HG02981 (cell line): ENCODE results near the gene SAG.

Experiments
- ATAC-seq: cut with Tn5 transposase; IDR thresholded peaks from one replicate; pipeline ENCODE4 v1.9.1; 2021; ENCODE audit warnings: mild to moderate bottlenecking, moderate library complexity; ENCODE audit not compliant: unreplicated experiment

Gene SAG

DNA sequence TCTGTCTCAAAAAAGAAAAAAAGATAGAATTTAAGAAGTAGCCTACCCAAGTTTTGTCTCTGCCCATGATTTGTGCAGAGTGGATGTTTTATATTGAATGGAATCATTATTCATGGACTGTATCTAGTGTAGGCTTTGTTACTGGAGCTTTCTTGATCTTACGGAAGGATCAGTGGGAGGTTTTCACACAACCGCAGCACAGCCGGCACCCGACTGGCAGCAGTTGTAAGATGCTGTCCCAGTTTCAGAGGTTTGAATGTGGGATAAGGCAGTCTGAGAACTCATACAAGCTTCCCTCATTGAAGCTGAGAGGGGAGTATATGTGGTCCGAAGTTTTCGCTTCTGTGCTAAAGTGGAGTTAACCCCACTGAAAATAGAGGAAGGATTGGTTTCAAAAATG is 19.7 kb upstream of the SAG start:
- no peak for ATAC-seq

DNA sequence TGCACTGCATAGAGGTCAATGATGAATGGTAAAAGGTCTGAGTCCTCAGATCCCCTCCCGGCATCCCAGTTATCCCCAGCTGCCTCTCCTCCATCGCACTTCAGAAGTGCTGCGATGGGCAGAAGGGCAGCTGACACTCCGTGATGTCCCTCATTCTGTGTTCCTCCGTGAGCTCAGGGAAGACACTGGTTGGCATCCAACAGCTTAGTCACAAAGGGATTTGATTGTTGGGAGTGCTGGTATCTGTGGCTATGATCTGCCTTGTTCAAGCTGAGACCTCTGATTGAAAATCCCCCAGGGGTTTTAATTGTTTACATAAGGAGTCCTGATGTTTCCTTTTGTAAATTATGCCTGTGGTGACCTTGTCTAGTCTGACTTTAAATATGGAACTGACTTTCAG is 19.0 kb upstream of the SAG start:
- ATAC-seq = no peak

DNA sequence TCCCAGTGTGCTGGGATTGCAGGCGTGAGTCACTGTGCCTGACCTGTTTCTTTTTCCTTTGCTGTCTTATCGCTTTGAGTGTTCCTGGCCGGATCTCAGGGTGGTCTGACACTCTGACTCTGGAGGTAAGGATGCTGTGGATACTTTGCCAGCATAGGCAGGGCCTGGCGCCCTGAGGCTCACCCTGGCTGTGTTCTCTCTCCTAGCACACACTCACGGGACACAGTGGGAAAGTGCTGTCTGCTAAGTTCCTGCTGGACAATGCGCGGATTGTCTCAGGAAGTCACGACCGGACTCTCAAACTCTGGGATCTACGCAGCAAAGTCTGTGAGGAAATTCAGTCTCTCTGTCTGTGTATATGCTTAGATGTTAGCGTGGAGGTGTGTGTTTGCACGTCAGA is 18.0 kb upstream of the SAG start:
- no peak for ATAC-seq

DNA sequence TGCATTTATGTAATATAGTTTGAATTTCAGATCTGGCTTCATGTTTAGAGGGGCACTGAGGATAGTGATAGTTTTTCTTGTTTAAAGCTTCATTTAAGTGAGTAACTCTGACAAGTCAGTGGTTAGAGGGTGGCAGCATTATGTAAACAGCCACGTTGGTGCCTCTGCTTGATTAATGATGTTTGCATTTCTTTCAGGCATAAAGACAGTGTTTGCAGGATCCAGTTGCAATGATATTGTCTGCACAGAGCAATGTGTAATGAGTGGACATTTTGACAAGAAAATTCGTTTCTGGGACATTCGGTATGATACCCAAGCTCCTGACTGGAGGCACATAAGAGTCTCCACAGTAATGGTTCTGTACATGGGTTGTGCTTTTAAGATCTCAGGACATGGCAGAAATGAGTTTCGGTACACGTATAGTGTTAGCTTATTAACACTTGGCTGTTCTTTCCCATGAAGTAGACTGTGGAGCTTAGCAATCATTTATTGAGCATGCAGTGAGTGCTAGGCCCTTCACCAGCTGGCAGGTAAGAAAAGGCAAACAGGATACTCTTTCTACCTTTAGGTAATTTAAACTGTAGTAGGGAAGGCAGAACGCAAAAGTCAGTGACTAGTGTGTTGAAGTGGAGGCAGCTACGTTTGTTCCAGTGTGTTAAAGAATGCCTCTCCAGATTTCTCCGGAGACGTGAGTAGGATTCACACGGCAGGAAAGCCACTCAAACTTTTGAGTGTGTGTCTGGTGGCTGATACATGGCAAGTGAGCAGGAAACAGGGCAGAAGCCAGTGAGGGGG is 17.4 kb upstream of the SAG start:
- no peak for ATAC-seq

DNA sequence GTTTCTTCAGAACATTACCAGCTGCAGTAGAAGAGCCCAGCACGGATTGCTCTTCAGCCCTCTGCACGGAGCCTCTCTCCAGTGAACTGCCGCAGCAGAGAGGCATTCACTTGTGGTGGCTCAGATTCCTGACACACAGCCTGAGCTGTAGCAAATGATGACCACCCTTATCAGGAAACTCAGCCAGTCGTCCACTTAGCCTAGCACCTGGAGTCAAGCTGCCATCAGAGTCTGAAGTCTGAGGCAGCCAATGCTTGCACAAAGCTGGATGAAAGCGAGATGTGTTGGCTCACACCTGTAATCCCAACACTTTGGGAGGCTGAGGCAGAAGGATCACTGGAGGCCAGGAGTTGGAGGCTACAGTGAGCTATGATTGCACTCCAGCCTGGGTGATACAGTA is 11.7 kb upstream of the SAG start:
- ATAC-seq = no peak

DNA sequence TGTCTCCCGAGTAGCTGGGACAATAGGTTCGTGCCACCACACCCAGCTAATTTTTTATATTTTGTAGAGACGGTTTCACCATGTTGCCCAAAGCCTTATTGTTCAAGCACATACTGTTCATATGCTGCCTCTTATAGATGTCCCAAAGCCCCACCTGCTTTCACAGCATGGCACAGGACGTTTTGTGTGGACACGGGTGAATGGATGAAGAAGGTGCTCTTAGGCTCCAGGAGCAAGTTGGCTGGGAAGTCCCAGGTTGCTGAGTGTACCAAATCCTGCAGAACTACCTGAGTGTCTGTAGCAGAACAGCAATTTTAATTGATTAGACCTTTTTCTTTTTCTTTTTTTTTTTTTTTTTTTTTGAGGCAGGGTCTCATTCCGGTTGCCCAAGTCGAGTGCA is 10.5 kb upstream of the SAG start:
- no peak for ATAC-seq

DNA sequence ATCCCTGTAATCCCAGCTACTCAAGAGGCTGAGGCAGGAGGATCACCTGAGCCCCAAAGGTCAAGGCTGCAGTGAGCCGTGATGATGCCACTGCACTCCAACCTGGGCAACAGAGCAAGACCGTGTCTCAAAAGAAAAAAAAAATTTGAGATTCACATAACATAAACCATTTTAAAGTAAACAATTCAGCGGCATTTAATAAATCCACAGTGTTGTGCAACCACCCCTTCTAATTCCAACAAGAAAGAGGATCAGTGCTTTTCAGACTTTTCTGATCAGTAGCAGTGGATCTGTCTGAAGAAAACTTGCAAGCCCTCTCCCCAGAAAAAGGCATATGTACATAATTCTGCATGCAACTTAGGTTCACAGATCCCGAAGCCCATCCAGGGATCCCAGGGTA is 7.2 kb upstream of the SAG start:
- no peak for ATAC-seq

DNA sequence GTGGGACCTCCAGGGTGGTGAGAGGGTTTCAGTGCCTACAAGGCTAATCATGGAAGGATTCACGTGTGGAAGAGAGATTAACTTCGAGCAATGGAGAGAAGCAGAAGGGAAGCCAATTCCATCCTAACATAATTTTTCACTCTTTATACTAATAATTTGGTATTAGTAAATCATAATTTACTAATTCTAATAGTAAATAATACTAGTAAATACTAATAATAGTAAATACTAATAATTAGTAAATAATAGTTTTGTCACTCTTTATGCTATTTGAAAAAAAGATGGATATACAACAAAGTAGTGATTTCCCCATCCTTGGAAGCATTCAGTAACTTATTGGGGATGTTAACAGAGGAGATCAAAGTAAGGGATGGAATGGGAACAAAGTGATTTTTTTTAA is 6.4 kb upstream of the SAG start:
- ATAC-seq = no peak

DNA sequence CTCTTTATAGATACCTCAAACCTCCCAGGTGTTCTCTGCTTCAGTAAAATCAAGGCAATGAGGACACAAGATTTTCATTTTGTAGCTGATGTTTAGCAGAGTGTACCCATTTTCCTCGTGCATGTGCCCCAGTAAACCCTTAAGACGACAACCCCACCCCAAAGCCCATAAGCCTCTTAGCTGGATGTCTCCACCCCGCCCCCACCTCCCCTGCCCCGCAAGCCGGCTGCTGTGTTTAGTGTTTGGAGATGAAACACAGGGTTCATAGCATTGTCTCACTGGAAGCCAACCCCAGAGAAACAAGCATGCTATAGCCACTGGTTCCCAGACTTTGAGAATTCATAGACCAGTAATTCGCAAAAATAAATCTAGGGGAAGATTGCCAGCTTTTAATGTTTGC is 5.8 kb upstream of the SAG start:
- ATAC-seq = no peak

DNA sequence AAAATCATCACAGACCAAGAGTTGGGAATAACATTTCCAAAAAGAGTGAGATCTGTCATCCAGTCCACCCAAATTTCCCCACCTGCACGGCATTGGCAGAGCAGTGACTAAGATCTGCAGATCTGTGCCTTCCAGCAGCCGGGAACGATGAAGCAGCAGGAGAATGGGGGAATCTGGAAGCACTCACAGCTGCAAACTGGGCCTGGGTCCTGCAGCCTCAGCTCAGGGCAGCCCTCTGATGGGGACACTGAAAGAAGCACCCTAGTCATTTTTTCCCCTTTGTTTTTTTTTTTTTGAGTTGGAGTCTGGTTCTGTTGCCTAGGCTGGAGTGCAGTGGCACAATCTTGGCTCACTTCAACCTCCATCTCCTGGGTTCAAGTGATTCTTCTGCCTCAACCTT is 4.4 kb upstream of the SAG start:
- no peak for ATAC-seq

DNA sequence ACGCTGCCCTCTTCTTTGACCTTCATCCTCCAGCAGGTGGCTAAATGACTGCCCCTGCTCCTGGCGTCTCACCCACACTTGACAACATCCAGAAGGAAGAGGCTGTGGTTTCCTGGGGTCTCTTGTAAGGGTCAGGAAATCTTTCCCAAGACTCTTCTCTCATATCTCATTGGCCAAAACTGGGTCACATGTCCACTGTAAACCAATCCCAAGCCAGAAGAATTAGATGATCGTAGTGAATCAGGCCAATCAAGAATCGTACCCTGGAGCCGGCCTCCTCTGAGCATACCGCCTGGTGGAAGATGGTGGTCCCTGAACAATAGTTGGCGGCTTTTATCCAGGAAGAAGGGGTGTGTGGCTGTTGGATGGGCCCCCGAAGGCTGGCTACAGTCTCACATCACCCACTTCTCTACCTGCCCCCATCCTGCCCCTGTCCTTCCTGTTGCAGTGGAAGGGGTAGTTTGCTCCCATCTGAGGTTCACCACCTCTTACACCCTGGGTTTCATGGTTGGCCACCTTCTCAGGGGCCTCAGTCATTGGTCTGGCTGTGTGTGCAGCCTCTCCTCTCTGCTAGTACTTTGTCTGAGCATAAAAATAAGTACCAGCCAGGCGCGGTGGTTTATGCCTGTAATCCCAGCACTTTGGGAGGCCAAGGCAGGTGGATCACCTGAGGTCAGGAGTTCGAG is 3.8 kb downstream of the SAG start:
- ATAC-seq = no peak

DNA sequence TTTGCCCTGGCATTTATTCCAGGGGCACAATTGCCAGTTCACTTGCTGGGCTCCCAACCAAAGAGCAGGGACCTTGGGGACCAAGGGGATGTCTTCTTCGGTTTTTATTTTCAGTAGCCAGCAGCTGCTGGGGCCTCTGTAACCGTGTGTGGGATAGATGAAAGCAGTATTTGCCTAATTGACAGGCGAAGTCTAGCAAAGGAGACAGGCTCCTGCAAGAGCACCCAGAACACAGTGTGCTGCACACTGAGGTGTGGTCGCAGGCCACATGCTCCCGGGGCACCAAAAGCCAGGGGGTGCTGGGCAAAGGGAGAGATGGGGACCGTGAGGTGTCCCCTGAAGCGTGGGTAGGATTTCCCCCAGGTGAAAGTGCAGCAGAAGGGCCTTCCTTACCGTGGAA is 5.3 kb downstream of the SAG start:
- ATAC-seq = no peak

DNA sequence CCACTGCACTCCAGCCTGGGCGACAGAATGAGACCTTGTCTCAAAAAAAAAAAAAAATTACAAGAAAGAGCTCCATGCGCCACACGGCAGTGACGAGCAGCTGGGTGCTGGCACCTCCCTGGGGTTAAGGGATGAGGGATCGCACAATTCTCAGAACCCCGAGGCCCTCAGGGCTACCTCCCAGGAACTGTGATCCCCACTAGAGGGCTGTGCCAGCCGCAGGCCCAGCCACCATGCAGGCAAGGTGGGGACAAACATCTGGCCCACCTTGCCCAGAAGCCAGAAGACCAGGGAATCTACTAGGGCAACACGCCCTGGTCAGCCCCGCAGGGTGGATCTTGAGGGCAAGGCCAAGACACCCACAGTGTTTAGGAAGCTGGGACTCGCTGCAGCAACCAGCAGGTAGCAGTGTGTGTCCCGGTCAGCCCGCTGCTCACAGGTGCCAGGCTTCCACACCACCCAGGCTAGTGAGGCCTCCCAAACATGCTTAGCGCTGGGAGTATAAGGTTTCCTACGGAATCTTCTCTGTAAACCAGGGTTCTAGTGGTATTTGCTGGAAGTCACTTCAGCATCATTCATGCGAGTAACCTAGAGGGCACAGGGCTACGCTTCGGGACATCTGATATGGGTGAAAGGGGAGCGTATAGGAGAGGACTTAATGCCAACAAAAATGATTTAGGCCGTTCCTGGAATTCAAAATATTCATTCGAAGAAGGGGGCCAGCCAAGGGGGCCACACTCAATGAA is 6.7 kb downstream of the SAG start:
- no peak for ATAC-seq

DNA sequence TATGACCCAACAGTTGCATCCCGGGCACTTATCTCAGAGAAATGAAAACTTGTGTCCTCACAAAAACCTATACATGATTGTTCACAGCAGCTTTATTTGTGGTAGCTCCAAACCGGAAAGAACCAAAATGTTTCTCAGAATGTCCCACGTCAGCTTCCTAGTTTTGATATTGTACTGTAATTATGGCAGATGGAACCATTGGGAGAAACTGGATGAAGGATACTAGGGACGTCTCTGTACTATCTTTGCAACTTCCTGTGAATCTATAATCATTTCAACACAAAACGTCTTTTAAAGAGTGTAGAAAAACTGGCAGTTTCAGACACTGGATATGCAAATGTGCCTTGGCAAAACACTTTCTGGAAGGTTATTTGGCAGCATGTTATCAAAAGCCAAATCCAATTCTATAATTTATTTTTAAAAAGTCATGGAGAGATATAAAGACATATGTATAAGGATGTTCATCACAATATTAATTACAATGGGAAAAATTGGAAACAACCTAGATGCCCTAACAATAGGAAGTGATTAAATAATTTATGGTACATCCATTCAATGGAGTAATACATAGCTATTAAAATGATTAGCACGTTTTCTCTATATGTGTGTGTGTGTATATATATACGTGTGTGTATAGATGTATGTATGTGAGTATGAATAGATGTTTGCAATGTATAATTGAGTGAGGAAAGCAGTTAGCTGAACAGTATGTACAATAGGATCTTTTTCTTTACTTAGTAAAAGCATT is 9.8 kb downstream of the SAG start:
- ATAC-seq = no peak

DNA sequence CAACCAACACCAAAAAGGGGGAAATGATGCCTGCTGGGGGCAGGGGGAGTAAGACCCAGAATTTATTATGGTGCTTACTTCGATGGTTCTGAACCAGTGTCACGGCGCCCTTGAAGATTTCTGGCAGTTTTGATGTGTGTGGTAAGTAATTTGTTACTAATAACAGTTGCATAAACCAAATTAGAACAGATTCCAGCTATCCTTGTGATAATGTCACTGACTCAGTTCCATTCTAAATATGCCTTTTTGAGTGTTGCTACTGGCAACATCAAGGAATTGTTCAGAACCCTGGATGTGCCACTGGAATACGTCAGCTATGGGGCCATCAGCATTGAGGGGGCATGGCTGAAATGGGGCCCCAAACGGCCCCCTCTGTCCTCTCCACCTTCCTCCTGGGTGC is 11.6 kb downstream of the SAG start:
- ATAC-seq = no peak

DNA sequence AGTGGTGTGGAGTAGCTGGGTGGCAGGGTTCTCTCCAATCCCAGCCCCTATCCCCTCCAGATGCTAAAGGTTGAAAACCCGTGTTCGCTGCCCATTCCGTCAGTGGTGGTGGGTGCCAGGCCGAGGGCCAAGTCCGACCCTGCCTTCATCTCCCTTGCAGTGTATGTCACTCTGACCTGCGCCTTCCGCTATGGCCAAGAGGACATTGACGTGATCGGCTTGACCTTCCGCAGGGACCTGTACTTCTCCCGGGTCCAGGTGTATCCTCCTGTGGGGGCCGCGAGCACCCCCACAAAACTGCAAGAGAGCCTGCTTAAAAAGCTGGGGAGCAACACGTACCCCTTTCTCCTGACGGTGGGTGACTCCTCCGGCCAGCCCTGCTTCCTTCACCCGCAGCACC is 12.9 kb downstream of the SAG start:
- ATAC-seq = no peak

DNA sequence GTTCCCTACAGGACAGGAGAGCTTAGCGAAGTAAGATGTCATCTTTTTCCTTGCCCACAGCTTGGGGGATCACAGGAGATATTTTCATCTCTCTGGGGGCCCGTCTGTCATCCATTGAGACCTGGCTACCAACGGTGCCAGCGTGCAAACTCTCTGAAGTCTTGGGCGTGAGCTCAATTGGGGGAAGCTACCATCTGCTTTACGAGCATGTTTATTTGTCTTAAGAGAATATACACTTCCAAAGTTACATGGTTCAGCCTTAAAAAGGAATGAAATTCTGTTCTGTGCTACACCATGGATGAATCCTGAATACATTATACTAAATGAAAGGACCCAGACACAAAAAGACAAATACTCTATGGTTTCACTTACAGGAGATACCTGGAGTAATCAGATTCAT is 13.6 kb downstream of the SAG start:
- no peak for ATAC-seq

DNA sequence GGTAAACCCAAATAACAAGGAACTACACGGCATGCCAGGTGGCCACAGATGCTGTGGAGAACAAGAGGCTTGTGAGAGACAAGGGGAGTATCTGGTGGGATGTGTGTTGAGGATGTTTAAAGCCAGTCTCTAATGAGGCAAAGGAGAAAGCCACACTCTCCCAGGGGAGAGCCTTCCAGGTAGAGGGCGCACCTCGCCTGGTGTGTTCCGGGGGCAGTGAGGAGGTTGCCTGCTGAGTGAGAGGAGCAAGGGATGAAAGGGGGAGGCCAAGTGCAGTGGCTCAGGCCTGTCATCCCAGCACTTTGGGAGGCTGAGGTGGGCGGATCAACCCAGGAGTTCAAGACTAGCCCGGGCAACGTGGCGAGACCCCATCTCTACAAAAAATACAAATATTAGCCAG is 16.2 kb downstream of the SAG start:
- ATAC-seq = no peak

DNA sequence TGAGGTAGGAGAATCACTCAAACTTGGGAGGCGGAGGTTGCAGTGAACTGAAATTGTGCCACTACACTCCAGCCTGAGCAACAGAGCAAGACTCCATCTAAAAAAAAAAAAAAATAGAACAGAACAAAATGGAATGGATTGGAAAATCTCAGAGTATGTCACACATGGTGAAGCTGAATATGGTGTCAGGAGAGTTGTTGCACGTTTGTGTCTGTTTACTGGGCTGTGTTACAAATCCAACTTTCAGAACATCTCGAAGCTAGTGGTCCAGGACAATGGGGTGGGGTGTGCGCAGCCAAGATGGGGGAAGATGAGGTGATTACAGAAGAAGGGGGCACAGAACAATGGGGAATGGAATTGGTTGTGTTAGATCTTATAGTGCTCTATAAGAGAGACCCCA is 17.6 kb downstream of the SAG start:
- ATAC-seq = no peak

DNA sequence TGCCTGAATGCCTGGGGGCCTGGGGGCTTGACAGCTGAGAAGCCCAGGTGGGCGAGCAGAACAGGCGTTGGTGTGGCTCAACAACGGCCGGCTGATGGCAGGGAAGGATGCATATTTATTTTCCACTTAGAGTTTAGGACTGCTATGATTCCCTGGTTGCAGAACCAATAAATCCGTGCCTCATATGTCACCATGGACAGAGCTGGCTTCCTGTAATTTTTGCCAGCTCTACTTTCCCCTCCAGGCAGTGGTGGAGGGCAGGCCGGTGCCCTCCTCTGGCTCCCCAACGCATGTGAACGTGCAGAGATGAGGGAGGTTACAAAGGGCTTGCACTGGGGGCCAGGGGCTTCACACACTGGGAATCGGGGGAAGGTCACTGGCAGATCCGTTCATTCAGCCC is 18.2 kb downstream of the SAG start:
- ATAC-seq = no peak

DNA sequence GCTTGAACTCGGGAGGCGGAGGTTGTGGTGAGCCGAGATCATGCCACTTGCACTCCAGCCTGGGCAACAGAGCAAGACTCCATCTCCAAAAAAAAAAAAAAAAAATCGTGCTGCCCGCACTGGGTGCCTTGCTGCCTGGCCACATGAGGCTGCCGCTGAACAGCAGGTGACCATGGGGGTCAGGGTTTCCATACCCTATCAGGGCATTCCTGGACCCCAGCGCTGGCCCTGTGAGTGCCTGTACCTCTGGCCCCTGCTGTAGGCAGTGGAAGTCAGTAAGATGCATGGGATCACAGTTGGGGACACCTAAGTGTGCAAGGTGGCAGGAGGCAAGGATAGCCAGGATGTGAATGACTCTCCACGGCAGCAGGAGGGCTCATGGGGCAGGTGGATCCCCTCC is 18.9 kb downstream of the SAG start:
- ATAC-seq = no peak
